GM23338 (cell line): ENCODE measurements around the gene GSTP1. TPM values are rescaled to one million over a fixed set of nuclear protein-coding genes. Genes with fewer than 3 reads are reported as not detected.
A peak's percentile ranks its signal among the peaks of the same experiment; 100 is the strongest.

Experiments
- ATAC-seq: fragments of 200-7000 bp; cut with Tn5 transposase; 3 replicates; pipeline ENCODE4 v1.9.1; 2020
- DNase-seq: peaks from one replicate; pipeline ENCODE4 v3.0.0-alpha.2; 2015; ENCODE audit warnings: low spot score
- H2AFZ ChIP-seq: fragments of 200-600 bp; sonication (generic); 2 replicates; pipeline ENCODE4 v1.8.0; 2016; ENCODE audit warnings: antibody characterized with exemption, mild to moderate bottlenecking, moderate library complexity
- H3F3A ChIP-seq: fragments of 200-600 bp; sonication (generic); replicated peaks from 2 replicates; pipeline ENCODE4 v1.8.0; 2017; ENCODE audit warnings: antibody characterized with exemption, mixed run types, low read depth
- H3K27ac ChIP-seq: fragments of 200-600 bp; sonication (generic); 2 replicates; pipeline ENCODE4 v1.6.1; 2016; ENCODE audit warnings: low read depth
- H3K27me3 ChIP-seq: fragments of 200-600 bp; sonication (generic); 2 replicates; pipeline ENCODE4 v1.8.0; 2016; ENCODE audit warnings: mild to moderate bottlenecking, mixed run types, moderate library complexity; ENCODE audit not compliant: insufficient read depth
- H3K36me3 ChIP-seq: fragments of 200-600 bp; sonication (generic); 2 replicates; pipeline ENCODE4 v1.8.0; 2016; ENCODE audit warnings: mild to moderate bottlenecking; ENCODE audit not compliant: insufficient read depth
- H3K4me1 ChIP-seq: fragments of 200-600 bp; sonication (generic); 2 replicates; pipeline ENCODE4 v1.8.0; 2016; ENCODE audit warnings: mild to moderate bottlenecking, moderate library complexity; ENCODE audit not compliant: insufficient read depth
- H3K4me2 ChIP-seq: fragments of 200-600 bp; sonication (generic); 2 replicates; pipeline ENCODE4 v1.7.1; 2017; ENCODE audit warnings: mixed run types
- H3K4me3 ChIP-seq: fragments of 200-600 bp; sonication (generic); 2 replicates; pipeline ENCODE4 v1.6.1; 2016; ENCODE audit warnings: mixed run types
- H3K79me2 ChIP-seq: fragments of 200-600 bp; sonication (generic); replicated peaks from 2 replicates; pipeline ENCODE4 v1.8.0; 2017; ENCODE audit warnings: mild to moderate bottlenecking; ENCODE audit not compliant: insufficient read depth
- H3K9me2 ChIP-seq: fragments of 200-600 bp; sonication (generic); 2 replicates; pipeline ENCODE4 v1.8.0; 2017; ENCODE audit not compliant: insufficient read depth
- H4K20me1 ChIP-seq: fragments of 200-600 bp; sonication (generic); replicated peaks from 2 replicates; pipeline ENCODE4 v1.8.0; 2017; ENCODE audit warnings: mild to moderate bottlenecking; ENCODE audit not compliant: insufficient read depth
- H3K27ac Mint-ChIP-seq: 2 replicates; pipeline ENCODE4 v1.8.0; 2020; ENCODE audit warnings: inconsistent platforms, mild to moderate bottlenecking, moderate library complexity, mixed read lengths
- H3K27me3 Mint-ChIP-seq: 3 replicates; pipeline ENCODE4 v1.8.0; 2022; ENCODE audit warnings: low read depth, mild to moderate bottlenecking, moderate library complexity, mixed read lengths, inconsistent platforms; ENCODE audit not compliant: insufficient read depth, poor library complexity
- H3K36me3 Mint-ChIP-seq: 3 replicates; pipeline ENCODE4 v1.8.0; 2021; ENCODE audit warnings: low read depth, mild to moderate bottlenecking, inconsistent platforms, moderate library complexity, mixed read lengths
- H3K4me1 Mint-ChIP-seq: 3 replicates; pipeline ENCODE4 v1.8.0; 2020; ENCODE audit warnings: mild to moderate bottlenecking, inconsistent platforms, mixed read lengths
- H3K4me3 Mint-ChIP-seq: 3 replicates; pipeline ENCODE4 v1.8.0; 2021; ENCODE audit warnings: moderate library complexity, mild to moderate bottlenecking, inconsistent platforms, mixed read lengths
- H3K9me3 Mint-ChIP-seq: 3 replicates; pipeline ENCODE4 v1.8.0; 2020; ENCODE audit warnings: moderate library complexity, mild to moderate bottlenecking, inconsistent platforms, mixed read lengths
- CTCF ChIP-seq, 2 experiments: fragments of 200-600 bp in 1 of 2; sonication (generic) in 1 of 2; conservative IDR thresholded peaks; 2 replicates each; pipeline versions ENCODE4 v1.5.1 to v1.6.1; 2016 to 2017; ENCODE audit warnings: antibody characterized with exemption in 2 of 2, low read depth in 2 of 2, mild to moderate bottlenecking in 2 of 2, moderate library complexity in 1 of 2
- EZH2 ChIP-seq: fragments of 200-600 bp; sonication (generic); IDR thresholded peaks from one replicate; pipeline ENCODE4 v1.8.0; 2017; ENCODE audit warnings: antibody characterized with exemption, mild to moderate bottlenecking, low read depth; ENCODE audit not compliant: unreplicated experiment
- EZH2phosphoT487 ChIP-seq: fragments of 200-600 bp; sonication (generic); IDR thresholded peaks from one replicate; pipeline ENCODE4 v1.8.1; 2018; ENCODE audit warnings: antibody characterized with exemption; ENCODE audit not compliant: unreplicated experiment
- JUNB ChIP-seq: IDR thresholded peaks from one replicate; pipeline ENCODE4 v1.6.1; 2016; ENCODE audit warnings: antibody characterized with exemption; ENCODE audit not compliant: unreplicated experiment
- POLR2AphosphoS5 ChIP-seq: IDR thresholded peaks from 2 replicates; pipeline ENCODE4 v1.6.1; 2016; ENCODE audit warnings: antibody characterized with exemption, low read depth
- STAT1 ChIP-seq: IDR thresholded peaks from one replicate; pipeline ENCODE4 v1.6.1; 2016; ENCODE audit warnings: antibody characterized with exemption; ENCODE audit not compliant: unreplicated experiment
- ZNF114 ChIP-seq: fragments of 250-450 bp; sonication (Bioruptor Pico); IDR thresholded peaks from 2 replicates; pipeline ENCODE4 v1.5.0; 2020; ENCODE audit warnings: mild to moderate bottlenecking, moderate library complexity
- ZNF331 ChIP-seq: fragments of 250-450 bp; sonication (Bioruptor Pico); IDR thresholded peaks from 2 replicates; pipeline ENCODE4 v1.5.0; 2020; ENCODE audit warnings: low read depth, mild to moderate bottlenecking, moderate library complexity
- polyA plus RNA-seq: library from polyadenylated mRNA; unstranded; fragments of >200 nt; fragmentation: Nextera tagmentation; extraction: Ambion mirVana; gene quantifications from 2 replicates; pipeline ENCODE4 v1.2.1, GENCODE V29; 2016
- total RNA-seq: library from RNA; depleted of rRNA; stranded (reverse); fragments of >200 nt; shearing (Covaris generic); gene quantifications from 2 replicates; pipeline ENCODE4 v1.2.3, GENCODE V29; 2014
- TF ChIP-seq, protein P1 (sequence below): IDR thresholded peaks from 2 replicates; pipeline ENCODE4 v1.6.1; 2016; ENCODE audit warnings: antibody characterized with exemption
- TF ChIP-seq, protein P2 (sequence below): IDR thresholded peaks from one replicate; pipeline ENCODE4 v1.6.1; 2018; ENCODE audit warnings: antibody characterized with exemption; ENCODE audit not compliant: unreplicated experiment

GSTP1 gene
- total and polyA plus RNA-seq, 2 experiments from 2014 or later = 1,776 to 1,881 TPM

GRCh38 chr11:67571443-67571842, 12.2 kb upstream of the GSTP1 start:
- no peaks in the 10 kb centered on the region for H3K79me2 ChIP-seq
- H3K27ac ChIP-seq = no peak overlapping the region
- Mint-ChIP-seq H3K4me1 (peaks cover 3% of the 10 kb centered on the region; the same call in 1 of the 3 replicates), H3K27me3 (peaks cover 13% of the 10 kb centered on the region), H3K4me3 (no peak overlapping the region), H3K36me3 (no peaks in the 10 kb centered on the region), H3K9me3 (peaks cover 10% of the 10 kb centered on the region; the same call in 2 of the 3 replicates), H3K27ac (no peak overlapping the region)
- no peaks in the 10 kb centered on the region for H3K27me3 ChIP-seq
- H3F3A ChIP-seq = no peaks in the 10 kb centered on the region
- peak overlapping the region; percentile 38; the same call in 1 of the 2 replicates for H2AFZ ChIP-seq
- TF ChIP-seq EZH2 (no peak), CTCF (conservative IDR thresholded peaks at IDR 0.05; ENCODE audit: low read depth in 2 of 2) (no peak), STAT1 (no peak), JUNB (no peak), ZNF114 (CRISPR knock-in tag) (no peak)
- TF ChIP-seq, protein P1, sequence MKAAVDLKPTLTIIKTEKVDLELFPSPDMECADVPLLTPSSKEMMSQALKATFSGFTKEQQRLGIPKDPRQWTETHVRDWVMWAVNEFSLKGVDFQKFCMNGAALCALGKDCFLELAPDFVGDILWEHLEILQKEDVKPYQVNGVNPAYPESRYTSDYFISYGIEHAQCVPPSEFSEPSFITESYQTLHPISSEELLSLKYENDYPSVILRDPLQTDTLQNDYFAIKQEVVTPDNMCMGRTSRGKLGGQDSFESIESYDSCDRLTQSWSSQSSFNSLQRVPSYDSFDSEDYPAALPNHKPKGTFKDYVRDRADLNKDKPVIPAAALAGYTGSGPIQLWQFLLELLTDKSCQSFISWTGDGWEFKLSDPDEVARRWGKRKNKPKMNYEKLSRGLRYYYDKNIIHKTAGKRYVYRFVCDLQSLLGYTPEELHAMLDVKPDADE = no peak
- TF ChIP-seq, protein P2, sequence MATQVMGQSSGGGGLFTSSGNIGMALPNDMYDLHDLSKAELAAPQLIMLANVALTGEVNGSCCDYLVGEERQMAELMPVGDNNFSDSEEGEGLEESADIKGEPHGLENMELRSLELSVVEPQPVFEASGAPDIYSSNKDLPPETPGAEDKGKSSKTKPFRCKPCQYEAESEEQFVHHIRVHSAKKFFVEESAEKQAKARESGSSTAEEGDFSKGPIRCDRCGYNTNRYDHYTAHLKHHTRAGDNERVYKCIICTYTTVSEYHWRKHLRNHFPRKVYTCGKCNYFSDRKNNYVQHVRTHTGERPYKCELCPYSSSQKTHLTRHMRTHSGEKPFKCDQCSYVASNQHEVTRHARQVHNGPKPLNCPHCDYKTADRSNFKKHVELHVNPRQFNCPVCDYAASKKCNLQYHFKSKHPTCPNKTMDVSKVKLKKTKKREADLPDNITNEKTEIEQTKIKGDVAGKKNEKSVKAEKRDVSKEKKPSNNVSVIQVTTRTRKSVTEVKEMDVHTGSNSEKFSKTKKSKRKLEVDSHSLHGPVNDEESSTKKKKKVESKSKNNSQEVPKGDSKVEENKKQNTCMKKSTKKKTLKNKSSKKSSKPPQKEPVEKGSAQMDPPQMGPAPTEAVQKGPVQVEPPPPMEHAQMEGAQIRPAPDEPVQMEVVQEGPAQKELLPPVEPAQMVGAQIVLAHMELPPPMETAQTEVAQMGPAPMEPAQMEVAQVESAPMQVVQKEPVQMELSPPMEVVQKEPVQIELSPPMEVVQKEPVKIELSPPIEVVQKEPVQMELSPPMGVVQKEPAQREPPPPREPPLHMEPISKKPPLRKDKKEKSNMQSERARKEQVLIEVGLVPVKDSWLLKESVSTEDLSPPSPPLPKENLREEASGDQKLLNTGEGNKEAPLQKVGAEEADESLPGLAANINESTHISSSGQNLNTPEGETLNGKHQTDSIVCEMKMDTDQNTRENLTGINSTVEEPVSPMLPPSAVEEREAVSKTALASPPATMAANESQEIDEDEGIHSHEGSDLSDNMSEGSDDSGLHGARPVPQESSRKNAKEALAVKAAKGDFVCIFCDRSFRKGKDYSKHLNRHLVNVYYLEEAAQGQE = no peak
- ATAC-seq (peak; percentile 29; the same call in 1 of the 3 replicates), DNase-seq (no peak)
- no peaks in the 10 kb centered on the region for H3K9me2 ChIP-seq
- H3K36me3 ChIP-seq = no peaks in the 10 kb centered on the region
- no peak overlapping the region for H3K4me3 ChIP-seq
- H3K4me2 ChIP-seq = no peak overlapping the region
- H4K20me1 ChIP-seq = no peaks in the 10 kb centered on the region
- peaks cover 4% of the 10 kb centered on the region; the same call in 1 of the 2 replicates for H3K4me1 ChIP-seq

DNA sequence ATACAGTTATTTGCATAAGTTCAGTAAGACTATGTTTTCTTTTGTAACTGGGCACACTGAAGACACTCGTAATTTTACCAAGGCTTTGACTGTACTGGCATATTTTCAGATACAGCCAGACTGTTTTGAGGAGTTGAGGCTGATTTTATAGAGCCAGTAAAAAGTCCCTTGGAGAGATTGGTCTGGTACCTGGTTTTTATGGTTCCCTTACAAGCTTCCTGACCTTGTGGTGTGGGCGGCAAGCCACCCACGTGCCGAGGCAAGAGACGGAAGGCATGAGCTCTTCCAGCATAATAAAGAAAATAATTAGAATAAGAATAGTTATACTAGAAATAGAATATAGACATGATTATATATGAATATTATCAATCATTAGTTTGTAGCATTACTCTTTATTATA, 11.3 kb upstream of the GSTP1 start:
- no peaks in the 10 kb centered on the region for H3K9me2 ChIP-seq
- Mint-ChIP-seq H3K36me3 (no peaks in the 10 kb centered on the region), H3K27ac (no peak overlapping the region), H3K4me3 (no peak overlapping the region; the same call in 2 of the 3 replicates), H3K27me3 (peaks cover 16% of the 10 kb centered on the region), H3K4me1 (peaks cover 3% of the 10 kb centered on the region; the same call in 1 of the 3 replicates), H3K9me3 (peaks cover 10% of the 10 kb centered on the region; the same call in 2 of the 3 replicates)
- no peaks in the 10 kb centered on the region for H3F3A ChIP-seq
- no peaks in the 10 kb centered on the region for H4K20me1 ChIP-seq
- DNase-seq = no peak
- H3K4me2 ChIP-seq = no peak overlapping the region
- ATAC-seq = no peak
- H2AFZ ChIP-seq = no peak overlapping the region
- no peaks in the 10 kb centered on the region for H3K27me3 ChIP-seq
- H3K27ac ChIP-seq = no peak overlapping the region
- no peaks in the 10 kb centered on the region for H3K79me2 ChIP-seq
- no peak overlapping the region for H3K4me3 ChIP-seq
- H3K36me3 ChIP-seq = no peaks in the 10 kb centered on the region
- peaks cover 4% of the 10 kb centered on the region; the same call in 1 of the 2 replicates for H3K4me1 ChIP-seq
- TF ChIP-seq ZNF331 (CRISPR knock-in tag) (no peak), EZH2phosphoT487 (no peak), EZH2 (no peak), ZNF114 (CRISPR knock-in tag) (no peak), POLR2AphosphoS5 (no peak), STAT1 (no peak), JUNB (no peak)
- TF ChIP-seq, protein P1 = no peak
- TF ChIP-seq, protein P2 = no peak
